Motor neuron (in vitro differentiated cells): Measurements from ENCODE around the gene ZMYND8. TPM values are rescaled to one million over a fixed set of nuclear protein-coding genes. Genes with fewer than 3 reads are reported as not detected.
A peak's percentile ranks its signal among the peaks of the same experiment; 100 is the strongest.

Experiments
- ATAC-seq, 8 experiments: fragments of 200-7000 bp; cut with Tn5 transposase; replicated peaks in 6 of 8; 2 replicates each; pipeline ENCODE4 v1.8.0; 2021; ENCODE audit warnings: mild to moderate bottlenecking in 8 of 8, moderate library complexity in 8 of 8
- H3K27ac ChIP-seq, 2 donors: fragments of 250-450 bp; sonication (Bioruptor Pico); 2 replicates each; pipeline ENCODE4 v1.9.0; 2021; ENCODE audit warnings: antibody characterized with exemption in 2 of 2, mild to moderate bottlenecking in 2 of 2, moderate library complexity in 1 of 2
- H3K4me1 ChIP-seq, 2 donors: fragments of 250-450 bp; sonication (Bioruptor Pico); replicated peaks in 1 of 2; 2 replicates each; pipeline ENCODE4 v1.6.1; 2021; ENCODE audit warnings: antibody characterized with exemption in 2 of 2, mild to moderate bottlenecking in 2 of 2, moderate library complexity in 1 of 2
- H3K4me3 ChIP-seq, 5 donors: fragments of 250-450 bp; sonication (Bioruptor Pico); 2 replicates each; pipeline ENCODE4 v1.9.0; 2021; ENCODE audit warnings: antibody characterized with exemption in 5 of 5, mild to moderate bottlenecking in 5 of 5, moderate library complexity in 4 of 5
- WGBS, 10 experiments: fragments of 450-650 bp; shearing (Covaris generic); methylation state at CpG; one replicate each; pipeline ENCODE4 v1.0.0; 2022; 5-methylcytosine and 5-hydroxymethylcytosine counted together
- in situ Hi-C, 9 experiments: fragments of 400-800 bp; cut with MboI; loops; one replicate each; pipeline ENCODE4 v1.15.0; 2021; ENCODE audit warnings: low sequenced_read_pairs in 9 of 9, low pct_unique_long_range_greater_than_20kb in 2 of 9; ENCODE audit not compliant: unreplicated experiment in 9 of 9
- total RNA-seq, 8 experiments: library from RNA; unstranded; fragments of 300-600 nt; gene quantifications; 2 replicates each; pipeline versions ENCODE4 v1.2.3 to v1.2.4, GENCODE V29; 2022

ZMYND8 gene
- total RNA-seq, 8 experiments from 2014 or later, result 18.1 to 90.8 (median 36.7) TPM

DNA sequence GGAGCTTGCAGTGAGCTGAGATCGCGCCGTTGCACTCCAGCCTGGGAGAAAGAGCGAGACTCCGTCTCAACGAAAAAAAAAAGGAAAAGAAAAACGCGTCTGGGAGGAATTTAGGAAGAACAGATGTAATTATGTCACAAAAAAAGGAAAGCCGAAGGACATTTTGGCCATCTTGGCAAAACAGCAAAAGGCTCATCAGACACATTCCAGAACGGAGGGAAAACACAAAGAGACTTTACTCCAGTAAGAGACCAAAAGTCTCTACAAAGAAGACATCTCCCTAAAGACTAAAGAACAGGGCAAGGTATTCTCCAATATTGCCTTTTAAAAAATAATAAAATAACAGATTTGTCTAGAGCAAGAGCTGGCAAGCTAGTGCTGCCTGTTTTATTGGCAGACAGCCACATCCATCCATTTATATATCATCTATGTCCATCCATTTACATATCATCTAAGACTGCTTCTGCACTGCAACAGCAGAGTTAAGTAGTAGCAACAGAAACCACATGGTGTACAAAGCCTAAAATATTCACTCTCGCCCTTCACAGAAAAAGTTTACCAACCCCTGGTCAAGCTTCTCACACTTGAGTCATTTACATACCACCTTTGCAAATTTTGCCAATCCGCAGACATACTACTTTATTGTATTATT lies 133.9 kb downstream of the ZMYND8 start:
- in situ Hi-C loops, result no loop called here
- no peak for ATAC-seq
- Histone ChIP-seq H3K27ac (no peak overlapping the region), H3K4me3 (no peak overlapping the region), H3K4me1 (no peaks in the 10 kb centered on the region)
- whole genome bisulfite sequencing, 10 experiments, result 79 to 100% (median 93%) methylated on average over 2 to 12 of the region's 12 CpGs; no CpG with 5 or more reads in 2 of the 10 experiments

DNA sequence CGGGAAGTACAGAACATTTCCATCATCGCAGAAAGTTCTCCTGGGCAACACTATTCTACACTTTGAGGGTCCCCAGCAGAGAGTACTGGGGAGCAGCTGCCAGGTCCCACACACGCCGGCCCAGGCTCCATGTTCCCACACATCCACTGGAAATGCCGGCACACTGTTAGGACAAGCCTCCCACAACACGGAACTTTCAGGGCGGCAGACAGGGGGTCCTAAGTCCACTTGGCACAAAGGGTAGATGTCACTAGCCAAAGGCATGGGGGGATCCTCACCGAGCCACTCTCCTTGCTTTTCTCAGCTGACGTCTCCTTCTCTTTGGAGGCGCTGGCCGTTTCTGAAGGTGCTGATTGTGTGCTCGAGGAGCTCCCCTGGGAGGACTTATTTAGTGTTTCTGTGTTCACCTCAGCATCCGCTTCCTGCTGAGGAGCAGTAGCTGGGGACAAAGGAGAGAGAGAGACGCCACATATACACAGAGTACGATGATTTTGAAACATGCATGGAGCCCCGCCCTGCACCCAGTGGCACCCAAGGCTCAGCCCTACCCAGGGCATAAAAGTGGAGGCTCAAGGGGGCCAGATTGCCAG lies 135.4 kb downstream of the ZMYND8 start:
- 79 to 100% (median 97%) methylated on average over 1 to 14 of the region's 16 CpGs; no CpG with 5 or more reads in 1 of the 10 experiments for WGBS, 10 experiments
- H3K4me1 ChIP-seq, result no peaks in the 10 kb centered on the region
- H3K4me3 ChIP-seq, result no peak overlapping the region
- in situ Hi-C loops, result no loop called here
- no peak for ATAC-seq
- no peak overlapping the region for H3K27ac ChIP-seq

DNA sequence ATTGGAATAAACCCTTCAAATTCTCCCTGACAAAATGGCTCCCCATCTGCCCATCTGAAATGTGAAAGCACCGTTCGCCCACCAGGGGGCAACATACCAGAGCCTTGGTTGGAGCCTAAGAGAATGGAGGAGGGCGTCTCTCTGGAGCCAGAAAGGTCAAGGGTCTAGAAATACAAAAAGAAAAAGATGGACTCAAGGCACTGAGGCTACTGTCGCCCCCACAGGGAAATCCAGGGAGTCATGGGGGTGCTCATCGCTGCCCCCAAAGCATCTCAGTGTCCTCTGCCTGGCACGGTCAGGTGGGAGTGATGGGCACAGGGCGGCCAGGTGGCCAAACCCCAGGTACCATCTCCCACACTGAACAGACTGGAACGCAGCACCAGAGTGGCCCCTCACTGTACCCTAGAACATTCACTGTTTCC lies 136.3 kb downstream of the ZMYND8 start:
- peak in 2 of 8 experiments; percentile 25 to 52 for ATAC-seq
- WGBS, 10 experiments, result 80 to 100% (median 96%) methylated on average over 1 to 4 of the region's 8 CpGs; no CpG with 5 or more reads in 2 of the 10 experiments
- in situ Hi-C loops, result no loop called here
- H3K4me1 ChIP-seq, result no peaks in the 10 kb centered on the region
- no peak overlapping the region for H3K4me3 ChIP-seq
- no peak overlapping the region for H3K27ac ChIP-seq

DNA sequence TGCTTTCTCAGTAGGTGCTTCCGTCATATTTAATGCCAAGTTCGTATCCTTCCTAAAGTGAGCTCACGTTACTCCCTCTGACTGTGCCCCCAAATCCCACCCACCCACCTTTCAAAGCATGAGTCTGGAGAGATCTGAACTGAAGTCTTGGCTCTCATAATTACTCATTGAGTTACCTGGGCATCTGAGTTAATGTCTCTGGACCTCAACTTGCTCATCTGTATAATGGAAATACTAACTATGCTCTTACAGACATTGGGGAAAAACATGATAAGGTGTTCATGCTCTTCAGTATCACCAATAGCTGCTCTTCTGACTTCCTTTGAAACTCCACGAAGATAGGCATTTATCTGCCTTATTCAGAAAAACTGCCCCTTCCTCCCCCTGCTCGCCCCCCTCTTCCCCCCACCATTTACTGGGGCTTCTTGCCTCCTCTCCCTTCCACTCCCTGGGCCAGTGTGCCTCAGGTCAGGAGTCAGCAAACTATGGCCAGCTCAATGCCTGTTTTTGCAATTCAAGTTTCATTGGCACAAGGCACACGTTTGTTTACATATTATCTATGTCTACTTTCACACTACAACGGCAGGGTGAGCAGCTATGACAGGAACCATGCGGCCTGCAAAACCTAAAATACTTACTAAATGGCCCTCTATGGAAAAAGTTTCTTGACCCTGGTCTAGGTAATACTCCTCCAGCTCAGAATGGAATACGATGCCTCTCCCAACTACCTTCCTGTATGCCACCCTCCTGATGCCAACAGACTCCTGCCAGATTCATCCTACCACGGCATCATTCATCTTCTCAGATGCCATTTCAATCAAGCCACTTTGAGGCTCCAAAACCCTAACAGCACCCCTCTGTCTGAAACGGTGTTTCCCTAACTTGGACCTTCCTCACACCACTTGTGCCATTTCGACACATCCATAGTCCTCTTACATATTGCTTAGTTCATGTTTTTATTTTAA lies 138.7 kb downstream of the ZMYND8 start:
- Histone ChIP-seq H3K27ac (no peak overlapping the region), H3K4me3 (no peak overlapping the region), H3K4me1 (no peaks in the 10 kb centered on the region)
- peak in 2 of 8 experiments; percentile 17 to 33 for ATAC-seq
- WGBS, 10 experiments, result 66 to 100% (median 92%) methylated on average over 1 to 8 of the region's 12 CpGs; no CpG with 5 or more reads in 1 of the 10 experiments
- in situ Hi-C loops, result no loop called here

DNA sequence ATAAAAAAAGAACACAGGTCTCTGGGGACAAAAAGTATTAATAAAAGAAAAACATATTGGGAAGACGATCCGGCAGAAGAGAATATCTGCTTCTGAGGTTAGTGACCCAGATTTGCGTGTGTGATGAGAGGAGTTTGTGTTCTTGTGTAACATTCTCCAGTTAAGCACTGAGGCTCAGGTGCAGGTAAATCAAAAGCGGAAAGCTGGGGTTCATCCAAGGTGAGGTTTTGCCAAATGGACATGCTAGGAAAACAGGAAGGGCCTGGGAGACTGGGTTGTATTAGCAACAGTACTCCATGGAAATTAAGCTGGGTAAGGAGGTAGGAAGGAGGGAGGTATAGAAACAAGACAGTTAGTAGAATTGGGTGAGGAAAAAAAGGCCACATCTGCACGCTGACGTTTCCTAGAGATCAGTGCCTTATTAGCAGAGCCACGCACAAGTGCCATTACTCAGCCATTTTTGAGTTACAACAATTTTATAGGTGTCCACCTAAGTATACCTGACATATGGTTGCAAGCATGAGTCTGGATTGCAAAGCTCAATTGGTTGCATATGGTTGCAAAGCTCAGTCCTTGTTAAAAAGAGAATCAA lies 139.6 kb downstream of the ZMYND8 start:
- WGBS, 10 experiments, result 60 to 100% (median 97%) methylated on average over 1 to 7 of the region's 7 CpGs
- in situ Hi-C loops, result no loop called here
- Histone ChIP-seq H3K4me1 (no peaks in the 10 kb centered on the region), H3K27ac (no peak overlapping the region), H3K4me3 (no peak overlapping the region)
- ATAC-seq, result no peak

DNA sequence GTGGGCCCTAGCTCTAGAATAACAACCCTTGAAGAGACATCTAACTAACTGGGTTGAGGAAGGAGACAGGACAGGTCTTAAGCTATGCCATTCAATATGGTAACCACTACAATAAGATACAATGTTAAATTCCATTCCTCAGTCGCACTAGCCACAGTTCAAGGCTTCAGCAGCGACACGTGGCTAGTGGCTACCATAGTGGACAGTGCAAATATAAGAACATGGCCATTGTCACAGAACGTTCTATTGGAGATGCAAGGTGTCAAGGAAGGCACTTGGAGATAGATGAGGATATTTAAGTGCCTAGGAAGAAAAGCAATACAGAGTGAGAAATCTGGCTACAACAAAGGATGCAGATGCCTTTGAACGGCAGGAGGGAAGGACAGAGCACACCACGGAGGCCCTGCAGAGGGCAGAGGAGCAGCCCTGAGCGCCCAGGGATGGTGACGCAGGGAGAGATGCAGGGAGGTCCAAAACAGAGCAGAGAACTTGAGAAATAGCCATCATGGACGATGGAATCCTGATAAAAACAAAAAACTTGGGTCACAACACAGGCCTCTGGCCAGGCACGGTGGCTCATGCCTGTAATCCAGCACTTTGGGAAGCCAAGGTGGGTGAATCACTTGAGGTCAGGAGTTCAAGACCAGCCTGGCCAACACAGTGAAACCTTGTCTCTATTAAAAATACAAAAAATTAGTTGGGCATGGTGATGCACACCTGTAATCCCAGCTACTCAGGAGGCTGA lies 140.7 kb downstream of the ZMYND8 start:
- Histone ChIP-seq H3K4me3 (no peak overlapping the region), H3K4me1 (no peaks in the 10 kb centered on the region), H3K27ac (no peak overlapping the region)
- no peak for ATAC-seq
- 80 to 100% (median 88%) methylated on average over 1 to 8 of the region's 10 CpGs; no CpG with 5 or more reads in 1 of the 10 experiments for WGBS, 10 experiments
- in situ Hi-C loops, result no loop called here

DNA sequence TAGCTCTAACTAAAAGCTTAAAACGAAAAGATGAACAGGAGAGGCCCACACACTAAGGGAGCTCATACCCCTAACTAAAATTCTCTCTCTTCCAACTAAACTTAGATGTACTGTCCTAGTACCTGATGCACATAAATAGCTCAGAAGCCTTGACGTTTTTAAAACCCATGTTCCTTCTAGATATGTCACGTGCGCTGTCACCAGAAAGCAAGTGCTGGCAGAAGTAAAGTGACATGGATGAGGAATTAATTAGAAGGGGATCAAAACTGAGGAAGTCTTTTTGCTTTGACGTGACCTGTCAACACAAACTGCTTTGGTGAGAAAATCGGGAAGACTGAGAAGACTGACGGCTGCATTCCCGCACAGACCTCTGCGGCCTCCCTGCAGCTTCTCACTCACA lies 142.5 kb downstream of the ZMYND8 start:
- in situ Hi-C loops, result no loop called here
- Histone ChIP-seq H3K27ac (no peak overlapping the region), H3K4me1 (no peaks in the 10 kb centered on the region), H3K4me3 (no peak overlapping the region)
- no peak for ATAC-seq
- 74 to 100% (median 91%) methylated on average over 1 to 8 of the region's 9 CpGs for WGBS, 10 experiments

DNA sequence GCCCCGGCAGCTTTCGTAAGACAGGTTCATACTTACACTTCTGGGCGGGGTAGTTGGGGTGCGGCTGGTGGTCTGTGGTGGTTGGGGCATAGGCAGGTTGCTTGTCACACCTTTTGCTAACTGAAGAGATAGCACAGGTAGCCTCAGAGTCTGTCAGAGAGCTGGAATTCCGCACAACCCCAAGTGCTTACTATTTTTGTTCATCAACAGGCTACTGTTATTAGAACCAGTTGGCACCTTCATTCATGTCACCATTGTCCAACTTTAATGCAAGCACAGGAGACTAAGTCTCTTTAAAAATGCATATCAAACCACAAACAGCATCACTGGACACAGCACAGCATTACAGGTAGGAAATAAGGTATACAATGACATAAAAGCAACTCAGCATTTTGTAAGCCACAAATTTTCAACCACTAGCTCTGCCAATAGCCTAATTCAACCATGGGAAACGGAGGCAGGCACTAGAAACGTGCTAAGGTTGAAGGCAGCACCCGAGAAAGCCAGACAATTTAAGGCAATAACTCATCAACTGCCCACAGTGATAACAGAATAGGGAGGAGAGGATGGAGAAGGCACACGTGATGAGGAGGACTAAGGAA lies 143.8 kb downstream of the ZMYND8 start:
- no peak for ATAC-seq
- no peak overlapping the region for H3K27ac ChIP-seq
- in situ Hi-C loops, result no loop called here
- H3K4me3 ChIP-seq, result no peak overlapping the region
- 67 to 100% (median 88%) methylated on average over 1 to 8 of the region's 9 CpGs; no CpG with 5 or more reads in 1 of the 10 experiments for WGBS, 10 experiments
- H3K4me1 ChIP-seq, result no peaks in the 10 kb centered on the region

DNA sequence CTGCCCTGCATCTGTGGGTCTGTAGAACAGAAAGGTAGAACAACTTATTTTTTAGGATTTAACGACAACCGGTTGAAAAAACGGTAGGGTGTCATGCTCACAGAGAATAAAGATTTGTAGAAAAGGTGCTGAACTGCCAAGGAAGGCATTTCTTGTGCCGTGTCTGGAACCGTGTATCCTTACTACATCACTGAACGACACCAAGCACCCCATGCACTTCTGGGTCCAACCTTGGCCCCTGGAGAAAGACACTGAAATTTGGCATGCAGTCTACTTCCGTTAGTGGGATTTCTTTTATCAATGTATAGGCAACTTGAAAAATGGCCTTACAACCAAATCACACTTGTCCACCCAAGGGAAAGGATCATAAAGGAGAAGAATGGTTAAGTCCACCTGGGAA lies 145.5 kb downstream of the ZMYND8 start:
- Histone ChIP-seq H3K27ac (no peak overlapping the region), H3K4me1 (peaks cover 3 to 5% of the 10 kb centered on the region in 2 donors), H3K4me3 (no peak overlapping the region)
- in situ Hi-C loops, result no loop called here
- no peak for ATAC-seq
- WGBS, 10 experiments, result 82 to 98% (median 95%) methylated on average over 1 to 7 of the region's 7 CpGs; no CpG with 5 or more reads in 2 of the 10 experiments

DNA sequence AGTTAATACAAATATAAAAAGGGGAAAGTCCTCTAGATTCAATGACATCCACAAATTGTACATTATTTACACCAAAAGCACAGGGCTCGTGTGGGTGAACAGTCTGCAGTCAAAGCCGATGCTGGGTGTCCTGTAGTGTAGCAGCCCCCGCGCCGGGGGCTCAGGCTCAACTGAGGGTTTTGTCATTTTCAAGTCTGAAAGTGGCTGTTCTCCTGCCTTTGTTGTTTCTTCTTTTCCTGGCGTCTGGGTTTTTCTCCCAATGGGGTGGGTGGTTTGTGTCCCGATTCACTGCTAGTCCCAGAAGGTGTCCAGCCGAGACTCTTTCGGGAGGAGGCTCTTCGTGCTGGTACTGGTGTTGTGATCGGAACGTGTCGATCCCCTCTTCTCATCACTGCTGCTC lies 146.0 kb downstream of the ZMYND8 start:
- WGBS, 10 experiments, result 84 to 100% (median 95%) methylated on average over 4 to 11 of the region's 13 CpGs; no CpG with 5 or more reads in 2 of the 10 experiments
- H3K27ac ChIP-seq, result no peak overlapping the region
- H3K4me3 ChIP-seq, result no peak overlapping the region
- ATAC-seq, result no peak
- in situ Hi-C loops, result no loop called here
- peaks cover 3 to 5% of the 10 kb centered on the region in 2 donors for H3K4me1 ChIP-seq

DNA sequence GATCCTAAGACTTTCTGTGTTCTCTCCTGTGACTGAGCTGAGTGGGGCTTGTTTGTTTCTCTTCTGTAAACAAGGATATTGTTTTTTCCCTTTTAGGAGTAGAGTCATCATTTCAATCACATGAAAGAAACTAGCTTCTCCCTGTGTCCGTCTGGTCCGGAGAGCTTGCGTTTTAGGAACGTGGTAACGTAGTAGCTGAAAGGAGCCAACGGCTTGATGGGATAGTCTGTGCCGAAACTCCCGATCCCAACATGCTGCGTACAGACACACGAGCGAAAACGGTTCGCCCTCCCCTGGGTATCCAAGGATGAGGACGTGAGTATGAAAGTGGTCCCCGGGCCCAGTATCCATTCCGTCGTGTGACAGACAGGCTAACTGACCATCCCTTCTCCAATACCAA lies 146.5 kb downstream of the ZMYND8 start:
- in situ Hi-C loops, result loop anchor here in 1 of 9 experiments (10.0 kb wide), 1 partner anchor 175 kb away; no protein-coding TSS in a partner anchor
- 89 to 100% (median 96%) methylated on average over 3 to 17 of the region's 17 CpGs; no CpG with 5 or more reads in 1 of the 10 experiments for WGBS, 10 experiments
- Histone ChIP-seq H3K4me3 (no peak overlapping the region), H3K4me1 (peaks cover 3 to 5% of the 10 kb centered on the region in 2 donors), H3K27ac (no peak overlapping the region)
- ATAC-seq, result no peak
